NCI-H2171 (cell line): ENCODE data around the gene NARF.
A peak's percentile ranks its signal among the peaks of the same experiment; 100 is the strongest.
"Not testable (repeated sequence)": the region's sequence is repeated elsewhere in the genome, so short reads cannot be mapped to it uniquely, and the experiment has no call there.

ENCODE experiments used
- DNase-seq: peaks from one replicate; lab custom pipeline; 2025; lab: John Stamatoyannopoulos, UW

NARF gene

GRCh38 chr17:82458179-82458884 is at the start of gene NARF:
NARF (plus strand) TSS chr17:82458741; CDS start chr17:82458804, 63 bp downstream.
- DNase-seq, result peak; percentile 96

DNA sequence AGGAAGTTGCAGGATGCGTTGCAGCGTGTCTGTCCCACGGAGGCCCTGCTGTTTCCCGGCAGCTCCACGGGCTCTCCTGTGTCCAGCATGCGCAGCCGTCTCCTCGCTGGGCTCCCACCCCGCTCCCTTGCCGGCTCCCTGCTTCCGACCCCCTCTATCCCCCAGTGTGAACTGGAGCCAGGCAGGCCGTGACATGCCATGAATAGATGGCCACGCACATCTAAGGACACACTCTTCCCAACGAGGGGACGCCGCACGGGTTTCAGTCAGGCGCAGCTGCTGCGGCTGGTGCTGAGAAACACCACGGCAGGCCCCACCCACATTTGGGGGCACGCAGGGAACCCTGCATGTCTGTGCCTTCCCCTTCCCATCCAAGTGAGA is 49.6 kb upstream of the NARF start:
- no peak for DNase-seq

DNA sequence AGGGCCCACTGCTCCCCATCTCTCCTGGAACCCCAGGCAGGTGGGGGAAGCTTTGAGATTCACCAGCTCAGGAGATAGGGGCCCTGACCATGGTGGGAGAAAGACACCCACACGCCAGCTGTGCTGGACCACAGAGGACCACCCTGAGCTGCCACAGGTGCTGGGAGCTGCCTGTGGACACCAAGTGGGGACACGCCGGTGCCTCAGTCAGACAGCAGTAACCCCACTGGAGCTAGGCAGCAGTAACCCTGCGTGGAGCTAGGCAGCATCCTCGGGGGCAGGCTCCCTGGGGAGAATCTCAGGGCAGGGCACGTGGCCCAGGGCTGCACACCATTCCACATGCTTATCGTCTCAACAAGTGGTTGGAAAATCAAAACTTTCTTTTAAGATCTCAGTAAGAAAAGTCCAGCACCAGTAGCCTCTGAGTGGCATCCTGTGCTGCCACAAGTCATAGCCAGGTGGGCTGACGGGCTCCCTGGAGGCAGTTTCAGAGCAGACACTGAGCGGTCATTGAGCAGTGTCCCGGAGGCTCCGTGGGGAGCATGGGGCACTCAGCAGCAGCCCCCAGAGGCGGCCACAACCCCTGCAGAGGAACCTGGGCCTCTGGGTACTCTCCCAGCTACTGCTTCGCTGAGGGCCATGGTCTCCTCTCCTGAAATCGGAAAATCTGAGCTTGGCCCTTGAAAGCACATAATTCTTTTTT is 48.4 kb upstream of the NARF start:
- no peak for DNase-seq

DNA sequence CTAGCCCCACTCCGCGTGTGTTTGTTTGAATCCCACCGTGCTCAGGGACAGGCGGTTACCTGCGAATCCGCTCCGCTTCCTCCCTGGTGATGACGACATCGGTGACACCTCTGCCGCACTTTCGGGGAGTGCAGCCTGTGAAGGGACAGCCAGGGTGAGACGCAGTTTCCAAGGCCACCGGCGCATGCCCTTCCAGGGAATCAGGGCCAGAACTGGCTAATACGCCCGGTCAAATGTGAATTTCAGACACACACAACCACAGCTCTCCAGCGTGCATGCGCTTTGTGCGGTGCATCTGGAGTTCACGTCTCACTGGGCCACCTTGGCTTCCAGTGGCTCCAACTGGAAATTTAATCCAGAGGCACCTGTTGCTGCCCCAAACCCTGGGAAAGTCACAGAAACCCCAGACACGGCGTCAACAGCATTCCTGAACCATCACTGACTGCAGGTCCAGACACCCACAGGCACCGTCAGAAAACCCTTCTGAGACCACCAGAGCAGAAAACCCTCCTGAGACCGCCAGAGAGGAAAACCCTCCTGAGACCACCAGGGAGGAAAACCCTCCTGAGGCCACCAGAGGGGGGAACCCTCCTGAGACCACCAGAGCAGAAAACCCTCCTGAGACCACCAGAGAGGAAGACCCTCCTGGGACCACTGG is 47.0 kb upstream of the NARF start:
- DNase-seq, result no peak

GRCh38 chr17:82412081-82412480 is 46.5 kb upstream of the NARF start:
- not testable (repeated sequence) for DNase-seq

GRCh38 chr17:82412535-82413520 is 45.7 kb upstream of the NARF start:
- no peak for DNase-seq

DNA sequence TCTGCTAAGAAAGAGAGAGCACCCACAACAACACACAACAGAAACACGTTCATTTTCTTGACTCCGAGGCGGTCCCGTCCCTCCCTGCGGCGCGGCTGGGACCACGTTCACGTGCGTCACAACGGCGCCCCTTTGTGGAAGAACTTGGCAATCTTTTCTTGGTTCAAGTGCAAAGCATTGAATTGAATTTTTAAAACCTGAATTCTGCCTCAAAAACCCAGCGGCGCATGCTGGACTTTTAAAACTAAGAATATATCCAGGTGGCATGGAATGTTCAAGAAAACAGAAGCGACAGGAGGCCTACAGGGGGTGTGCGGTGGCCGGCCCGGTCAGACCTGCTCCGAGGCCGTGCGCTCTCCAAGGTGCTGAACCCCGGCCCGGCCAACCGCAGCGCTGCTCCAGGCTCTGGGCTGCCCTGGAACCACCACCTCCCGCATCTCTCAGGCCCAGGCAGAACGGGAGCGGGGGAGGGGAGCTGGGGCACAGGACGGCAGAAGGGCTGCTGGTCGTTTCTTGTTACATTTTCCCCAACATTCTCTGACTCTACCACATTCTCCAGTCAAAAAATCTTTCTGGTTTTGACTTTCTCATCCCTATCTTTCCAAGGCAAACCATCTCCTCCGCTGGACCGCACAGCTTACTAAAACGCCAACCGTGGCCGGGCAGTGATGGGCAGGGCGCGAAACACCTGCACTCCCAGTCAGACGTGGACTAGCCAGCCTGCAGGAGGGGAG is 43.8 kb upstream of the NARF start:
- no peak for DNase-seq

DNA sequence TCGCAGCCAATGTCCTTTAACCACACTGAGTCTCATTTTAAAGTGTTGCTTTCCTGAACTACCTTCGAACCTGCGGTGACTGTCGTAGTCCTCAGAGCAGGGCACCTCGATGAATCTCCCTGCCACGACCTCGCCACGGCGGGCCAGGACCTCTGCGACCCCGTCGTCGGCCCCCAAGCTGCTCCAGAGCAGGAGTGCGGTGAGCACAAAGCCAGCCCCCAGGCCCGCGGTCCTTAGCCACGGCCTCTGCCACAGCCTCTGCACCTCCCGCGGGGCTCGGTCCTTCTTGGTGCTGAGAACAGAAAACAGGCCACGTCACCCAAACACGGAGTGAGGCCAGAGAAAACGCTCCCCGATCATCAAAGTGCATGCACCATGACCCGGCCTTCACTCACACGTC is 43.2 kb upstream of the NARF start:
- DNase-seq, result no peak

- no peak for DNase-seq
Observed at GRCh38 chr17:82415786-82416185, 42.8 kb upstream of the NARF start.

GRCh38 chr17:82416264-82416663 is 42.3 kb upstream of the NARF start:
- no peak for DNase-seq

DNA sequence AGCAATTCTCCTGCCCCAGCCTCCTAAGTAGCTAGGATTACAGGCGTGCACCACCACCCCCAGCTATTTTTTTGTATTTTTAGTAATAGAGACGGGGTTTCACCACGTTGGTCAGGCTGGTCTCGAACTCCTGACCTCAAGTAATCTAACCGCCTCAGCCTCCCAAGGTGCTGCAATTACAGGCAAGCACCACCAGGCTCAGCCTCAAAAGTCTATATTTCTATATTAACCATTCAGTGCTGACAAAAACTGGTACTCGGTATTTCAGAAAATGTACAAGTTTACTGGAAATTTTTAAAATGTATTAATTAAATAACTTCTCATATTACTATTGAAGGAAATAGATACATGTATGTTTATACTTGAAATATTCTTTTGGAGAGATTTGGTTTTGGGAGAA is 41.8 kb upstream of the NARF start:
- DNase-seq, result no peak

- DNase-seq, result peak; percentile 87
Observed at GRCh38 chr17:82418001-82418986, 40.2 kb upstream of the NARF start, which contains the start of the genes HEXD and OGFOD3. HEXD (plus strand) TSS chr17:82418347; CDS start chr17:82419800, 1,453 bp downstream. OGFOD3 (minus strand) TSS chr17:82418586; CDS start chr17:82418485, 101 bp downstream.

DNA sequence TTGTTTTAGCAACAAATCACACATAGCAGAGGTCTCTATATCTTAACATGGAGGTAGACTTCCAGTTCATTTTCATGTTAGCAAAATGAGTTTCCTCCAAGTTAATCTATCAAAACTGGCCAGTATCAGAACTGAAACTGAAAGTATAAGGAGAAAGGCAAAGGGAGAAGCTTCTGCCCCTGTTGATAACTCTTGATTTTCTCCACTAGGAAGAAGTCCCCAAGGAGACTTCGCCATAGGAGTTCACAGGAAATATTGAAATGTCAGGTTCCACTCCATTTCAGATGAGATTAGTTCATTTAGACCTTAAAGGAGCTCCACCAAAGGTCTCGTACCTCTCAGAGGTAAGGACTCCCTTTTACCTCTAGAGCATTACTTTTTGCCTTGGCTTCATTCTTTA is 39.0 kb upstream of the NARF start:
- no peak for DNase-seq

DNA sequence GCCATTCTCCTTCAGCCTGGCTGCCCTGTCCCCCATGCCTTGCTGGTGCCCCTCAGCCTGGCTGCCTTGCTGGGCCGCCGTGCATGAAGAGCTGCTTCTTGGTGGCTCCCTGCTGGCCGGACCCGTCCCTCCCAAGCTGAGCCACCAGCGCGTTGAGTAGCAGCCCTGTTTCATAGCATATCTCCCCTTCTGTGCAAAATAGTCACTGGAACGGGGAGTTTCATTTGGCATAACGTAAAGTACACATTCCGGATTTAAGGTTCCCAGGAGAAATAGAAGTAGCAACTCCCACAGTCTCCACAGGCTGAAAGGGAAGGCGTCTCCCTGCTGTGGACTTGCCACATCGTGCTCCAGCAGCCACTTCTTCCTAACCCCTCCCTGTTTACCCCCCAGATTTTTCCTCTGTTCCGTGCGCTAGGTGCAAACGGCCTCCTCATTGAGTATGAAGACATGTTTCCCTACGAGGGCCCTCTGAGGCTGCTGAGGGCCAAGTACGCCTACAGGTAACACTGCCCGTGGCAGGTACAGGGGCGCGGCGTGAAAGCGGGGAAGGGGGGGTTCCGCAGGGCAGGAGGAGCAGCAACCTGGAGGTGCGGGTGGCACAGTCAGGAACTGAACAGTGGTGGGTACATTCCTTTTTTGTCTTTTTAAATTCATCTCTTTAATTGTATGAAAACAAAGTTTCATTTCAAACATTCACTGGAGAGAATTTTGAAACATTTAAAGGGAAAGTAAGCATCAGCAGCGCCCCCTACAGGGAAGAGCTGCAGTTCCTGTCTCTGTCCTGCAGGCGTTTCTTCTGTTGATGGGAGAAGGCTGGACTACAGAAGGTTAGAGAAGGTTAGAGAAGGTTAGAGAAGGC is 34.3 kb upstream of the NARF start:
- DNase-seq, result no peak

DNA sequence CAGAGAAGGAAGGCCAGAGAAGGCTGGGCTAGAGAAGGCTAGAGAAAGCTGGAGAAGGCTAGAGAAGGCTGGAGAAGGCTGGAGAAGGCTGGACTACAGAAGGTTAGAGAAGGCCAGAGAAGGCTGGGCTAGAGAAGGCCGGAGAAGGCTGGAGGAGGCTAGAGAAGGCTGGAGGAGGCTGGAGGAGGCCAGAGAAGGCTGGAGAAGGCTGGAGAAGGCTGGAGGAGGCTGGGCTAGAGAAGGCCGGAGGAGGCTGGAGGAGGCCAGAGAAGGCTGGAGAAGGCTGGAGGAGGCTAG is 33.7 kb upstream of the NARF start:
- DNase-seq, result no peak

GRCh38 chr17:82428546-82428945 is 30.0 kb upstream of the NARF start:
- no peak for DNase-seq

DNA sequence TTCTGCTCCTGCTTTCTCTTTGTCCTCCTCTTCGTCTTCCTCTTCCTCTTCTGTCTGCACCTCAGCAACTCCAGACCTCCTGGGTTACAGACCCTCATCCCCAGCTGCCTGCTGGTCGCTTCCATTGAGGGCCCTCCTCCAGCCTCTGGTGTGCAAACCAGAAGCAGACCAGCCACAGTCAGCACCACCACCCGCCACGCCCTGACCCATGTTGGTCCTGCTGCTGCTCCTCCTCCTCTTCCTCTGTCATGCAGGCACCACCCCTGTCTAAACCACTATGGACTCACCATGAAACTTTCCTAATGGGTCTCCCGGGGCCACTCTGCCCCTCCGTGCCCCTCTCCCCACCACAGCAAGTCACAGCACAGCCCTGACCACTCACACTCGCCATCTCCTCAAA is 28.7 kb upstream of the NARF start:
- no peak for DNase-seq

- no peak for DNase-seq
Observed at GRCh38 chr17:82432017-82432416, 26.5 kb upstream of the NARF start.

DNA sequence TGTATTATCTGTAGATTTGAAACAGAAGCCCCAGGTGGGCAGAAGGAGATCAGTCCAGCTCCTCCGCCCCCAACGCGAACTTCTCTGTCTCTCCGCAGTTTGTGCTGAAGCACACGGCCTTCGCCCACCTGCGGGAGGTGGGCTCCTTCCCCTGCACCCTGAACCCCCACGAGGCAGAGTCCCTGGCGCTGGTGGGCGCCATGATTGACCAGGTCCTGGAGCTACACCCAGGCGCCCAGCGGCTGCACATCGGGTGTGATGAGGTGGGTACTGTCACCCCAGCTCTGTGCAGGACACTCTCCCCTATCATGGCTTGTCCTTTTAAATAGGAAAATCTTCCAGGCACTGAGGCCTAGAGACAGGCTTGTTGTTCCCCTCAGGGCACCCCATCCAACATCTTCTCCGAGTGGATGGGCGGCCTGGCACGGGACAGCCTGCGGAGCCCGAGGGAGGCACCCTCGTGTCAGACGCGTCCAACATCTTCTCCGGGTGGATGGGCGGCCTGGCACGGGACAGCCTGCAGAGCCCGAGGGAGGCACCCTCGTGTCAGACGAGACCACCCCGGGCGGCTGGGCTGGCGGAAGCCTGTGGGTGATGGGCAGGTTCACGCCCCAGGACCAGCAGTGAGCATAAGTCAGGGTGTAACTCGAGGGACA is 24.9 kb upstream of the NARF start:
- no peak for DNase-seq
